Endometrial microvascular endothelial cells (primary cell): ENCODE measurements around the gene B3GALT6. TPM values are rescaled to one million over a fixed set of nuclear protein-coding genes. Genes with fewer than 3 reads are reported as not detected.

Source experiments
- in situ Hi-C: cut with HindIII; loops from 2 replicates; pipeline ENCODE4 v1.10.0; 2017; ENCODE audit warnings: low sequenced_read_pairs, low pct_unique_long_range_greater_than_20kb; ENCODE audit errors: inconsistent ontology term
- total RNA-seq: library from RNA; depleted of rRNA; stranded (reverse); fragments of >200 nt; gene quantifications from one replicate; pipeline ENCODE4 v1.2.3, GENCODE V29; 2015; ENCODE audit errors: inconsistent ontology term

Gene B3GALT6
- total RNA-seq, 1 donor from 2014 or later, result 23.9 TPM

DNA sequence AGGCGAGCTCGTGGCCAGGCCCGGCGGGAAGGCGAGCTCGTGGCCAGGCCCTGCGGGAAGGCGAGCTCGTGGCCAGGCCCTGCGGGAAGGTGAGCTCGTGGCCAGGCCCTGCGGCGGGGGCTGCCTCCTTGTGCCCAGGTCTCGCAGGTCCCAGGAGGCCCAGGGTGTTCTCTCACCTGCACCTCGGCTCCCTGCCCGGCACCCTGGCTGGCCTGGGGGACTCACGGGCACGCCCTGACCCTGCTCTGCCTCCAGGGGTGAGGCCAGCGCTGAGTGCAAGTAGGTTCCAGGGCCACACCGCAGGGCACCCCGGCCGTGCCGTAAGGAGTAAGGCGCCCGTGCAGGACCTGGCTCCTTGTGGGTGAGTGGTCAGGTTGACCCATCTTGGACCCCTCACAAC is 4.7 kb upstream of the B3GALT6 start:
- in situ Hi-C loops, result no loop called here

DNA sequence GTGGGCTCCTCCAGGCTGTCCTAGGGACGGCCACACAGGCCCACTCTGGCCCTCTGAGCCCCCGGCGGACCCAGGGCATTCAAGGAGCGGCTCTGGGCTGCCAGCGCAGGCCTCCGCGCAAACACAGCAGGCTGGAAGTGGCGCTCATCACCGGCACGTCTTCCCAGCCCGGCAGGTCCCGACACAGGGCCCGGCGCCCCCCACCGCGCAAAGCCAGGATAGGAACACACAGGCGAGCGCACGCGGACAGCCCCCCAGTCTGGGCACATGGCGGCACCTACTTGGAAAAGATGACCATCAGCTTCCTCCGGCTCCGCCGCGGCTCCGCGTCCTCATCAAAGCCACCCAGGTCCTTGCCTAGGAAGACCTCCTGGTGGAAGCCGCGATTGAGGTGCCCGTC is 3.9 kb upstream of the B3GALT6 start:
- in situ Hi-C loops, result no loop called here

GRCh38 chr1:1228596-1229321 is 3.3 kb upstream of the B3GALT6 start:
- in situ Hi-C loops, result no loop called here

DNA sequence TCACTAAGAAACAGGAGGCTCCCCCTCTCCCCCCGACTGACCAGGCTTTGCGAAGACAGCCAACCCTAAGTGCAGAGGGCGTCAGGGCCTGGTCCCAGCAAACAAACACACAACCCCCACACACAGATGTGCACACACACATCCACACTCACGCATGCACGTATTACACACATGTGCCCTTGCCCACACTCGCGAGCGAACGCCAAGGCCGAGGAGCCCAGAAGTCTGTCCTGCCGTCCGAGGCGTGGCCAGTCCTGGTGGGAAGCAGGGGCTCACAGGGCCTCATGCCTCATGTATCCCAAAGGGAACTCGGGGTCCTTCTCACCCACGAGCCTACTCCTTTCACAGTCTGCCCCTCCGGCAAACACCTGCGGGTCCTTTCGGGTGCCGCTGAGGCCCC is 2.3 kb upstream of the B3GALT6 start:
- in situ Hi-C loops, result no loop called here

DNA sequence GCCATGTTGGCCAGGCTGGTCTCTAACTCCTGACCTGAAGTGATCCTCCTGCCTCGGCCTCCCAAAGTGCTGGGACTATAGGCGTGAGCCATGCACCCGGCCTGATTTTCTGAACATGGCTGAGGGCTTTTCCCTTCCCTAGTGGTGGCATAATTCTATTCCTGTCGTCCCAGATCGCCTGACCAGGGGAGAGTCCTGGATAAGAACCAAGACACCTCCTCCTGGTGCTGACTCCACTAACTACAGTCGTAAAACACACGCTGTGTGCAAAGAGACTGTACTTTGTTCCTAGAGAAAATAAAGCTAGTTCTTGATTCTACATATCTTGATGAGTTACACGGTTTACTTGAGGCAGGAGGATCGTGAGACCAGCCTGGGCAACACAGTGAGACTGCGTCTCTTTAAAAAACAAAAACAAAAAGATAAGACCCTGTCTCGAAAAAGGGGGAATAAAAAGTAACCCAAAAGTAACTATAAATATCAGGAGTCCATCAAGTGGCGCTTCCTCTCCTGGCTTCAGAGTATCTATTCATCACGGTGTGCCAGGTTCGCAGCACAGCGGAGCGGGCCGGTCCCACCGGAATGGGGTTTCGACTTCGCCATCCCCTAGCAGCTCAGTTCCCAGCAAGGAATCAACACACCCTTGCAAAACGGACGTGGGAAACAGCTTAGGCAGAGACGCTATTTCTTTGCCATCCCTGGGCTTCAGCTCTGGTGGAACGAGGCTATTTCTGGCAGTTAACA is 1.2 kb upstream of the B3GALT6 start:
- in situ Hi-C loops, result no loop called here

- in situ Hi-C loops, result no loop called here
These were observed 433 bp upstream of the B3GALT6 start, which contains the start of gene SDF4 for GRCh38 chr1:1231400-1232207. TSS of gene SDF4 (minus strand) at chr1:1232001. CDS start at chr1:1228772, 3,229 bp downstream.

- in situ Hi-C loops, result no loop called here
These were observed 944 bp downstream of the B3GALT6 start for GRCh38 chr1:1232796-1233566.

DNA sequence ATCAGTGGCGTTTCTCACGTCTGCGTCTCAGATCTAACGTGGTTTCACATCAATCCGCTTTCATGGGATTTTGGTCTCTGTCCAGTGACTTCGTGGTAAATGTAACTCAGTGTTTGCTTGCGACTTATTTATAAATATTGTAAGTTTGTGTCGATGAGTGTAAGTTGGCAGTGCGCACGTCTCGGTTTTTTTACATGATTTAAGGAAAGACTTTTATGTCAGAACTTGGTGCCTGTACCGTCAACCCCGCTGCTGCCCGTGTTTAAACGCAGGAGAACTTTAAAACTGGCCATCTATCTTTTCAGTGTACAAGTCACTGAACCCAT is 1.5 kb downstream of the B3GALT6 start:
- in situ Hi-C loops, result no loop called here

GRCh38 chr1:1234180-1234808 is 2.3 kb downstream of the B3GALT6 start:
- in situ Hi-C loops, result no loop called here

DNA sequence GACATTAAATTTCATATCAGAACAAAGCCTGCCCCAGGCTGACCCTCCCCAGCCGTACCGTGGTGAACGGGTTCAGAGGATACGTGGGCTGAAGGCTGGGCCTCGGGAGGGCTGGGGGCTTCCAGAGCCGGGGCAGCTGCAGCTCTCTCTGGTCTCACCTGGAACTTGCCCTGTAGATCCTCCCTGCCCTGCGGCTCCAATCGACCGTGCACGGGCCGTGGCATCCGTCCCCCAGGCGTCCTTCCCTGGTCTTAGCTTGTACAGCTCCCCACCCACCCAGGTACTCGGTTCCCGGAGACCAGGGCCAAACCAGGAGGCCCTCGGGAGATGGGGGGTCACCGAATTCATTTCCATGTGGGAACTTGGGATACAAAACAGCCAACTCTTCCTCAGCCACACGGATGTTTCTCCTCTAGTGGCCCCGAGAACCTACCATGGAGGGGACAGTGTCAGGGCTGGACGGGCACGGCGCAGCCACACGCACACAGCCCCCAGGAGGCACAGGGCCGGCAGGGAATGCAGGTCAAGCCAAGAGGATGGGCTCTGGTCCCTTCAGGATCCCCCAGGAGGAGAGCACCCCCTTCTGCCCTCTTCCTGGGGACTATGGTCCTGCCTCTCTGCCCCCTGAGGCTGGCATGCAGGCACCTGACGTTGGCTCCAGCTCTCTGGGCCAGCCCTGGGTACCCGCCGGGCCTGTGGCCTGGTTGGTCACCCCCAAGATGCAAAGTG is 3.1 kb downstream of the B3GALT6 start:
- in situ Hi-C loops, result no loop called here

GRCh38 chr1:1236176-1236763 is 4.2 kb downstream of the B3GALT6 start:
- in situ Hi-C loops, result no loop called here

DNA sequence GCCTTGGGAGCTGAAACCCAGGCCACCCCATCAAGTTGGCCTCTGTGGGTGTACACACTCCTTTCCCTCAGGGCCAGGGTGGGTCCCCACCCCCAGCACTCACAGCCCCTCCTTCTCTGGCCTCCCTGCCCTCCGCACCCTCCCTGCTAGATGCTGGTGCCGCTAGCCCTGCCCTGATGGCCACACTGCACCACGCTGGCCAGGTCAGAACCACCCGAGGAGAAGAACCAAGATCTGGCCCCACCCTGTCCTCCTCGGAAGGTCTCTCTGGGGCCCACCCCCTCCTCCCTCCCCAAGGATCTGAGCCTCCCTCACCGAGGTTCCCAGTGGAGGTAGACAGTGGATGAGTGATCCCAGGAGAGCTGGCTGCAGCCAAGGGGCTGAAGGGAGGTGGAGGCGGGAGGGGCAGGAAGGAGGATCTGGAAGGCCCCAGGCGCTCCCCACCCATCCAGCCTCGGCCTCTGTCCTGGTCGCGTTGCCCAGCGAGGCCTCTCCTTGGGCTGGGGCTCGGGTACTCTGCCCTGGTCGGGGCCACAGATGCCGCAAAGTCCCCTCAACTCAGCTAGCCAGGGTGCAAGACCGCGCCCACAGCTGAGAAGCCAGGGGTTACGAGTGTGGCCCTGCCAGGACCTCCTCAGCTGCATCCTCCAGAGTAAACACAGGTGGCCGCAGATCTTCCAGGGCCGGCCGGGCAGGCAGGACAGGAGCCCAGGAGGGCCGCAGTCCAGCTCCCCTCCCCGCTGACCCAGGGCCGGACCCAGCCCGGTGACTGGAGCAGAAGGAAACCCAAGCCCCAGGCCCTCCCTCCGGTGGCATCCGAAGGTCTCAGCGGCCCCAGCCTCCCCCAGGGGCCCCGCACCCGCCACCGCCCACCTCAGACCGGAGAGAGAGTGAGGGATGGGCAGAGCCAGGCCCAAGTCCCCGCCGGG is 5.2 kb downstream of the B3GALT6 start:
- in situ Hi-C loops, result no loop called here

DNA sequence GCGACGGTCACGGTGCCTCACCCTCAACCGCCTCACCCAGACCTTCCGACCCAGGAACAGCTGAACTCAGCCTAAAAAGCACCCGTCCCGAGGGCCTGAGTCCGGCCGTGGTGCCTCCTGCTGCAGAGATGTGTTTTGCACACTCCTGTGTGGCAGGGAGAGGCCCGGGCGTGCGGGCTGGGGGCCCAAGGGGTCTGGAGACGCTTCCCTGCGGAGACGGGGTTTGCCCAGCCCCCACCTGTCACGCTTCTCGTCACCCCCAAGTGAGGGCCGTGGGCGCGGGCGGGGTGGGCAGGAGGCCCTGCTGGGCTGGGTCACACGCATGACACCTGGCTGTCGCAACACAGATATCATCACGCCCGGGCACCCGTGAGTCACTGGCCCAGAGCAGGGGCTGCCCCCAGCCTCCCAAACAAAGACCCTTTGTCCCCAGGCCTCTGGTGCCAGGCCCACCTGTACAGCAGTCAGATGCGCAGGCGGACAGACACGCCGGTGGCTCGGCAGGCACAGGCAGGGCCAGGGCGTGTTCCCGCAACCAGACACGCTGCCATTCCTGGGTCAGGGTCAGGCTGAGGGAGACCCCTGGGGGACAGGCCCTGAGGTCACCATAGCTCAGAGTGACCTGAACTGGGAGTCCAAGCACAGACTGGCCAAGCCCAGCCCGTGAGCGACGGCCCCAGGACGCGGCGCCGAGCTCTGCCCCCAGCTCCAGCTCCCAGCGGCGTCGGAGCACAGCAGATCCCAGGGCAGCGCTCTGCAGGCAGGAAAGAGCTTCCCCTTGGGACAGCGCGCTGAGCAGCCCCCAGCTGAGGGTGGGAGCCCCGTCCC is 6.1 kb downstream of the B3GALT6 start:
- in situ Hi-C loops, result no loop called here

DNA sequence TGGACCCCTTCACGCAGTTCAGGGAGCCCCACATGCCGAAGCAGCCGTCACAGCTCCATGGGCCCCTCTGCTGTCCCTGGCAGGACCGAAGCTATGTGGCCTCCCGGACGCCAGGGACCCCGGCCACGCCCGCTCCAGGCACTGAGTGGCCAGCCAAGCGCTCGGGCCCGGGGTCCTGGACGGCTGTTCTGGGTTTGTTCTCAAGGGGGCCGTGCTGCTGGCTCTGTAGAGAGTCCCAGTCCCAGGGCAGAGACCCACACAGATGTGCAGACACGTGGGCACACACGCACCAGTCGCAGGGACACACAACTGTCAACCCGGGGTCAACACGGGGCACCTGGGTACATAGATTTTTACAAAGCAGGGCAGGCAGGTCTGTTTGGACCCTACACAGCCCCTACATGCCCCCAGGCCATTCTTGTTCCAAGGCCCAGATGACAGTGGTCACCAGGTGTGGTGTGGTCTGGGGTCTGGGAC is 6.7 kb downstream of the B3GALT6 start:
- in situ Hi-C loops, result no loop called here

DNA sequence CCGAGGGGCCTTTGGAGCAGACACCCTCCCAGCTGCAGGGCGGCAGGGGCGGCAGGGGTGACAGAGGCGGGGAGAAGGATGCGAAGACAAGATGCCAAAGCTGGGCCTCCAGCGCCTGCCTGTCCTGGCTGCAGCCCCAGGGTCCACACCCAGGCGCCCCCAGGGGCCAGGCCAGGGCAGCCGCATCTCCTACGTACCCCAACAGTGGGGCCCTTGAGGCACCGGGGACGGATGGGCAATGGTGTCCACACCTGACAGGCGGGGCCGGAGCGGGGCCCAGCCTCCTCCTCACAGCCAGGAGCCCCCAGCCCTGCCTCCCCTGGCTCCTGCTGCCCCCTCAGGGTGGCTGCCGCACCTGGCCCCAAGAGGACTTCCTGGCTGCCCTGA is 7.2 kb downstream of the B3GALT6 start:
- in situ Hi-C loops, result no loop called here
